Endothelial cell of umbilical vein (primary cell): ENCODE data around the gene SULT1E1.

ENCODE experiments used
- CTCF ChIP-seq, 2 donors: IDR thresholded peaks; 1 replicate in 1 of 2; 2 replicates in 1 of 2; pipeline ENCODE4 v1.5.1; 2011; ENCODE audit warnings: low read length in 2 of 2, mild to moderate bottlenecking in 2 of 2, moderate library complexity in 2 of 2, control low read depth in 1 of 2, inconsistent platforms in 1 of 2, low read depth in 1 of 2; ENCODE audit not compliant: insufficient read depth in 1 of 2; ENCODE audit errors: extremely low read depth in 1 of 2
- EZH2 ChIP-seq: IDR thresholded peaks from 2 replicates; pipeline ENCODE4 v1.6.1; 2012; ENCODE audit warnings: borderline replicate concordance, low read depth, mild to moderate bottlenecking, moderate library complexity, low read length, inconsistent platforms; ENCODE audit not compliant: severe bottlenecking
- FOS ChIP-seq: IDR thresholded peaks from 2 replicates; pipeline ENCODE4 v1.6.1; 2011; ENCODE audit warnings: mild to moderate bottlenecking, low read length, moderate library complexity, borderline replicate concordance; ENCODE audit not compliant: insufficient read depth

GRCh38 chr4:69830192-69830559, 29.8 kb downstream of the SULT1E1 start:
- TF ChIP-seq CTCF (IDR thresholded peaks at IDR 0.05; ENCODE audit: extremely low read depth in 1 of 2, insufficient read depth in 1 of 2, low read depth in 1 of 2, low read length in 2 of 2) = no peak
- TF ChIP-seq EZH2 = no peak
- TF ChIP-seq FOS = no peak
